Eye (tissue), 1 donor: Measurements from ENCODE around the gene TEX51.
A peak's percentile ranks its signal among the peaks of the same experiment; 100 is the strongest.

Source experiments
- DNase-seq: peaks from one replicate; pipeline ENCODE4 v3.0.0-alpha.2; 2015

Gene TEX51

GRCh38 chr2:126898636-126899035 lies at the start of gene TEX51:
Gene TEX51, plus strand, starts transcription at chr2:126898890. Its CDS starts 29 bp downstream, at chr2:126898919.
- no peak for DNase-seq

DNA sequence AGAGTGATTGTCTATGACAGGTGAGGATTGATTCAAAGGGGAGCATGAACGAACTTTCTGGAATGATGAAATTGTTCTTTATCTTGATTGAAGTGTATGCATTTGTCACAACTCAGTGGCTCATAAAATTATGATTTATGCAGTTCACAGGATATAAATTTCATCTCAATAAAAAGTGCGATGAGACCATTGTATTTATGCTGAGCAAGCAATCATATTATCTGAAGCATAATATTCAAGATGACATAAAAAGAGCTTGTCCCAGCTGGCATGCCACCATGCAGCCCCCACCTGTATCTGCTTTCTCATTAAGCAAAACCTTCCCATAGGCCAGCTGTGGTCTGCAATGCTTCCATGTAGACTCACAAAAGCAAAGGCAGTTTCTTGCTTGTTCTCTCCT lies 49.6 kb upstream of the TEX51 start:
- peak; percentile 27 for DNase-seq

GRCh38 chr2:126849486-126849885 lies 49.2 kb upstream of the TEX51 start:
- DNase-seq, result no peak

DNA sequence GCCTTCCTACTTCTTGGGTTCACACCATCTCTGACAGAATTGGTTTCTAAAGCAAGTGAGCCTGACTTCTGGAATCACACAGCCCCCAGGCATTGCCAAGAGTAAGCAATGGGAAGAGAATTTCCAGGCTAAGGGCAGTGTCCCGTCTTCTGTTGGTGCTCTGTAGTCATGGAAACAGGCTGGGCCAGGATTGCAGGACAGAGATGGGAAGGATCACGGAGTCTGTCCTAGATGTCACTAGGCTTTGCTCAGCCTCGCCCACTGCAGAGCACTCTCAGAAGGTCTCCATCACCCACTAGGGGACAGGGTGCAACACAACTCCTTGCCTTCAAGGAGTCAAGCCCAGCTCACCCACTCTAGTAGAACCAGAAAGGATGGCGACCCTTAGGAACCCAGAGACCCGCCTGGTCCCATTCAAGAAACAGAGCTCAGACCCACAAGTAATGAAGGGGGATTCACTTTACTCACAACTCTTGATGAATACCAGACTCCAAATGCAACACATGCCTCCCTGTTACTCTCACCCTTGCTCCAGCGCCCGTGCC lies 48.6 kb upstream of the TEX51 start:
- DNase-seq, result no peak

DNA sequence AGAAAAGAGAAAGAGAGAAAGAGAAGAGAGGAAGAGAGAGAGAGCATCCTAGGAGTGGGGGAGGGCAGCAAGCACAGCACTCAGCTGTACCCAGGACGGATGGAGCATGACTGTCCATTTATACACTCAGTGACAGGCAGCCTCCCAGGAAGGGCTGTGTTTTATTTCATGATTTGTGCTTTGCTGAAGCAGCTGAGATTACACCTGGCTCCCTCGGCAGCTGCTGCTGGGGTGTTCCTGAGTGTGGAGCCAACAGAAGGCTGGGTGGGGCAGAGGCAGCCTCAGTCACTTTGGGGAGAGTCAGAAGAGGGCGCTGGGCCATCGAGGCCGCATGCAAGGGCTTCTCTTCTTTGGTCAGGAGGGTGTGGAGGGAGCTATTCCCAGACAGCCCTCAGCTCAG lies 47.8 kb upstream of the TEX51 start:
- DNase-seq, result no peak

DNA sequence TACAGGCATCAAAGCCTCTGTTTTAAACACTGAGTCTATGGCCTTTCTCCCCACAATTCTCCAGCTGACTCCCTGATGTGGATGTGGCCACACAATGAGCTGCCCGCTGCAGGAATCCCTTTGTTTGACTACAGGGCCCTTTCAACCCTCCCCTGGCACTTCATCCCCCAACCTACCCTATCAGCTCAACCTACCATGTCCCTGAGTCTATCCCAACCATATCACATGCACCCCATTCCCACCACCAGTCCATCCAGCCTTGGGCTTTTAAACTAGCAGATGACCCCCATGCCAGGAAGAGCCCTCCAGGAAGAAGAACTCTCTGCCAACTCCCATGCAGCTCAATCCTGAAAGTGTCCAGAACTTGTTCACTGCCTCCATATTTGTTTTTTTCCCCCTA lies 46.9 kb upstream of the TEX51 start:
- DNase-seq, result no peak

GRCh38 chr2:126852361-126852760 lies 46.3 kb upstream of the TEX51 start:
- no peak for DNase-seq

- DNase-seq, result no peak
These were observed 43.1 kb upstream of the TEX51 start for GRCh38 chr2:126855606-126856005.

DNA sequence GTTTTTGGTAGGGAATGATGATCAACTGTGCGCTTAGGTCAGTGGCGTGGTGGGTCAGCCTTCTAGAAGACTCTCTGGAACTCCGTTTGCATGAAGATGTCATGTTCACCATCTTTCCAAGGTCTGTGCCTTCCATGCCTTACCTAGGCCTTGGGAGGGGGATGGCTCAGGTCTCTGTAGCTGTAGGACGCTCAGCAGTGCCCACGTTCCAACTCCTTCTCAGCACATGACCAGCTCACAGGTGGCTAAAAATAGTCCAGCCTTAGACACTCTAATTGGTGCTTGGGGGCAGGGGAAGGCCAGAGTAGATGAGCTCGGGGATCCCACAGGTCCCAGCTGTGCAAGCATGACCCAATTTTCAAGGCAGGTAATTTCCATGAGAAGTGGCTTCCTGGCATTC lies 42.3 kb upstream of the TEX51 start:
- no peak for DNase-seq

- no peak for DNase-seq
These were observed 41.2 kb upstream of the TEX51 start for GRCh38 chr2:126857502-126857901.

DNA sequence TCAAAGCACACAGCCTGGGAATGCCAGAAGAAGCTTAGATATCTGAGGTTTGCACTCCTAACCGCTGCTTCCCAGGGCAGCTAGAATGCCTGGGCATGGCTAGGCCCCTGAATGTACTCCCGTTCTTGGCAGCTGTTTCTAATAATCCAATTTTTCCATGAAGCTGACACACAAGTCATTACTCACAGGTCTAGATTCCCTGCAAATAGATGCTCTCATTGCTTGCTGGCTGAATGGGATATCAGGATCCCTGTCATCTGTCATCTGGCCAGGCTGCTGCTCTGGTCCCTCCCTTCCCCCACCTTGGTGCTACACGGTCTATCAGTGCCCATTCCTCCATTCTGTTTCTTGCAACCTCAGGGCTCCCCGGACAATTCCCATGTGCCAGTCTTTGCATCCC lies 40.7 kb upstream of the TEX51 start:
- peak; percentile 38 for DNase-seq

DNA sequence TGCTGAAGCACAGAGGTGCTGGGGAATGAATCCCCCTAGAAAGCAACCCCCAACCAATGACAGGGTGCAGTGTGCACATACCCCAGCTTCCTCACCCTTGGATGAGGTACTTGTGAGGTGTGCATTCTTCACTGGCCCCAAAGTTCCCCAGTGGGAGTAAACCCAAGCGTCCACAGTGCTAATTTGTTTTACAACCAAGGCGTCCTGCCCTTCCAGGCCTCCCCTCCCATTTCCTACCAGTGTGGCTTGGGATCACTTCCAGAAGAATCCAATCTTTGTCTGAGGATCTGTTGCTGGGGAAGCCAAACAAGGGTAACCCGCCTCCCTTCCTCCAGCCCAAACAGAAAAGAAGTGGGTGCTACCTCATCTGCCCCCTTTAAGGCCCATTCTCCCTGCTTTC lies 40.3 kb upstream of the TEX51 start:
- DNase-seq, result no peak

GRCh38 chr2:126858991-126859390 lies 39.7 kb upstream of the TEX51 start:
- DNase-seq, result no peak

GRCh38 chr2:126859631-126860030 lies 39.1 kb upstream of the TEX51 start:
- DNase-seq, result no peak

GRCh38 chr2:126860385-126860784 lies 38.3 kb upstream of the TEX51 start:
- no peak for DNase-seq

DNA sequence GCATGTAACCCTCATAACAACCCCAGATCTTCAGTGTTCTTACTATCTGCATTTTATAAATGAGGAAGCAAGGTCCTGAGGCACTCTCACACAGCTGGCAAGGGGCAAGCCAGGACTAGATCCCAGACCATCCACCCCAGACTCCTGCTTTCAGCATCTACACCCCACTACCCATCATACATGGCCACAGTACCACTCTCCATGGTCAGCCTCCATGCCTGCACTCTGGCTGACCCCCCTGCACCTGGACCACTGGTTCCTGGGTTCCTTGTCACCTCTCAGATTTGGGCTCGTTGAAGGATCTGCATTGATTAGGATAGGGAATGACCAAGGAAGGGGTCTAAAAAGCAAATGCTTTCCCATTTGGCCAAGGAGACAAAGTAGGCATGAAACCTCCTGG lies 36.0 kb upstream of the TEX51 start:
- no peak for DNase-seq

- DNase-seq, result no peak
These were observed 35.2 kb upstream of the TEX51 start for GRCh38 chr2:126863336-126864015.

DNA sequence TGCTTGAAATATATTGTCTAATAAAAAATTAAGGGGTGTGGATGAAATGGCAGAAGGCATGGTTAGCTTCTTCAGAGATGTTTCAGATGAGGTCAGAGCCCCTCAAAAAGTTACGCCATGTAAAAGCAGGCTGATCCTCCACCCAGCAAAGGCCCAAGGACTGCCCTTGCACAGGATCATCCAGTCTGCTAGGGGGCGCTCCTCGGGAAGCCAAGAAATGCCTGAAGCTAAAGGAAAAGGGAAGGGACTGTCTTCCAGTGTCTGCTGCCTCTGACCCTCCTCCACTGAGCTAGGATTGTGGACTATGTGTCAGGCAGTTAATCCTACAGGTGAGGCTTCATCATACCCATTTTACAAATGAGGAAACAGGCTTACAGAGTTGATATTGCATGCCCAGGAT lies 33.8 kb upstream of the TEX51 start:
- DNase-seq, result no peak

GRCh38 chr2:126866451-126866850 lies 32.2 kb upstream of the TEX51 start:
- DNase-seq, result no peak

DNA sequence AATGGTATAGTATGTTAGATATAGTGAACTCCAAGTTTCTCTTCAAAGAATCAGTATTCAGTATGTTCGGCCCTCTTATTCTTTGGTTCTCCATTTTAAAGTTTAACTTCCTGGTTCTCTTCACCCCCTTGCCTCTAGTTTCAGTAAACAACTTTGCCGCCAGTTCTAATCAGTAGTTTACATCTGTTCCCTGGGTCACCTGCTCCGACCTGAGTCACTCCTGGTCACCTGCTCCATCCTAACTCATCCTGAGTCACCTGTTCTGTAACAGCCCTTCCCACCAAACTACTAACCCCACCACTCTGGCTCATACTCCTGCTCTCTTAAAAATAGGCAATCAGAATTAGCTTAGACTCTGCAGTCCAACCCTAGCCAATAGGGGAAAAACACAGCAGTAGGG lies 23.7 kb upstream of the TEX51 start:
- no peak for DNase-seq

DNA sequence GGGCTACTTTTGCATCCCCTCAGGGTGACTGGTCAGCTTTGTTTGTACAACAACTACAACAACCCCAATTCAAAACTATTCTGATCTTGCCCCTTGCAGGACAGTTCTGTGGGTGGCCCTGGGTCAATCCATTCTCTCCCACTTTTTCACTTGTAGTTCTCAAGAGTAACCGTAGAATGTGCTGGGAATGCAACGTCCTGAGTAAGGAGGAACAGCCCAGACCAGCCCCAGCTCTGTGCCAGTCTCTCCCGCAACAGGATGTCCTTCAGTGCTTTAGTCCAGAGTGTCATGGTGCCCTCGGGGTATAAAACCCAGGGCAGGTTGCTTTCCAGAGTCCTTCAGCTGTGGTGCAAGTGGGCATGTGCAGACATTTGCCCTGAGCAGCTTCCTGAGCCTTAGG lies 22.1 kb upstream of the TEX51 start:
- DNase-seq, result no peak

DNA sequence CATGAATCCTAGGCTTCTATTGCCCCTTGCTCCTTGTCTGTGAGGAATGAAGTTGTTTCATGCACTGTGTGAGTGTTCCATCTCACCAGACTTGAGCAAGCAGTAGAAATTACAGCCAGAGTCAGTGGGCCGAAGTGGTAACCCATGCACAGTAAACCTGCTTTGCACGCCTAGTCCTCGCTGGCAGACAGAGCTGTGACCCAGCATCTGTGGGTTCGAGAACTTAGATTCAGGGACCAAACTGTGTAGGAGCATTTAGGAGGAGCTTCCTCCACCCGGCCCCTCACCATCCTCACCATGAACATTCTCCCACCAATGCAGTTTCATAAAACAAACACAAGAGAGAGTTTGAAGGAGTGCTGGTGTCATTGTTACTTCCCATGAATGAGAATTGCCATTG lies 21.6 kb upstream of the TEX51 start:
- no peak for DNase-seq

DNA sequence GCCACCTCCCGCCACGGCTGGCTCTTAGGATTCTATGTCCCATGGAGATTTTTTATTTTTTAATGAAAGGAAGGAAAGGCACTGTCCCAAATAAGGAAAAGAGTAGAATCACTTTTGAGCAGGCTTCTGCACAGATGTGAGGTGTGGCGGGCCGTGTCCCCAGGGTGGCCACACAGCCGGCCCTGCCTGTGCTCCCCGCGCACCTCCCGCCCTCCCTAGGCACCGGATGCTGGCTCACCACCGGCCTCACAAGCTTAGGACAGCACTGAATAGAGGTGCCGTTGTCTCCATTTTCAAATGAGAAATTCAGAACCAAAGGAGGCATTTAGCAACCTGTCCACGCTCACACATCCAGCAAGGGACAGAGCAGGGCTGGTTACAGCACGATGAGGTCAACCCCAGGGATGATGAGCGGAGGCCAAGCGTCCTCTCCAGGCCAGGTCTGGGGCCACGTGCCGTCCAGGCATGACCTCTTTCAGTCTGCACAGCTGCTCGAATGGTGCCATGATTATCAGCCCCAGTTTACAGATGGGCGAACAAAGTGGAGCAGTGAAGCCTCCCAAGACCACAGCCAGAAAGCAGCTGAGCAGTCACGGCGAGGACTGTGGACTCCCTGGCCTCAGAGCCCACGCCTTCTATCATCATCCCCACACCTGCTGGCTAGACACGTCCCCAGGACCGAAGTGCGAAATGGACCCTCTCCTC lies 20.7 kb upstream of the TEX51 start:
- DNase-seq, result no peak

DNA sequence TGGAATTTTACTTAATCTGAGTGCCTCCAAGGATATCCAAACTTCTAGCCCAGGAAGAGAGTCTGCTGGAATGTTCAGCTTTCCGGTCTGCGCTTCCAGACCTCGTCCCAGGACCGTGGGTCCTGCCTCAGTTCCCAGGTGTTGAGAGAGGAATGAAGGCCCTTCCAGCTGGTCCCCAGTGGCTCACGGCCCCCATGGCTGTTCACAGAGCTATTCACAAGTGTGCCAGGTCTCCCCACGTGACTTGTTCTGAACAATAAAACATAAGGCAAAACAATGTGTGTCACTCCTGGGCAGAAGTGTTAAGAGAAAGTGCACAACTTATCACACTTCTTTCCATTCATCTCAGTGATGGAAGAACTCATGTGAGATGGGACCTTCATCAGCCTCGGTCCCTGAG lies 20.1 kb upstream of the TEX51 start:
- DNase-seq, result no peak
